Esophagus squamous epithelium (tissue), 4 donors: ENCODE results near the gene CDC42BPB.
A peak's percentile ranks its signal among the peaks of the same experiment; 100 is the strongest.

Source experiments
- POLR2A ChIP-seq, 4 donors: fragments of 450-650 bp; IDR thresholded peaks; one replicate each; pipeline ENCODE4 v1.6.1; 2017; ENCODE audit warnings: antibody characterized with exemption in 4 of 4, mild to moderate bottlenecking in 4 of 4, moderate library complexity in 3 of 4
- TF ChIP-seq, protein P1 (sequence below), 6 experiments: fragments of 450-650 bp in 4 of 6; fragments of 200-600 bp in 2 of 6; sonication (generic) in 2 of 6; IDR thresholded peaks; one replicate each; pipeline ENCODE4 v1.5.1; 2016 to 2019; ENCODE audit warnings: antibody characterized with exemption in 6 of 6, mild to moderate bottlenecking in 4 of 6, moderate library complexity in 4 of 6

DNA sequence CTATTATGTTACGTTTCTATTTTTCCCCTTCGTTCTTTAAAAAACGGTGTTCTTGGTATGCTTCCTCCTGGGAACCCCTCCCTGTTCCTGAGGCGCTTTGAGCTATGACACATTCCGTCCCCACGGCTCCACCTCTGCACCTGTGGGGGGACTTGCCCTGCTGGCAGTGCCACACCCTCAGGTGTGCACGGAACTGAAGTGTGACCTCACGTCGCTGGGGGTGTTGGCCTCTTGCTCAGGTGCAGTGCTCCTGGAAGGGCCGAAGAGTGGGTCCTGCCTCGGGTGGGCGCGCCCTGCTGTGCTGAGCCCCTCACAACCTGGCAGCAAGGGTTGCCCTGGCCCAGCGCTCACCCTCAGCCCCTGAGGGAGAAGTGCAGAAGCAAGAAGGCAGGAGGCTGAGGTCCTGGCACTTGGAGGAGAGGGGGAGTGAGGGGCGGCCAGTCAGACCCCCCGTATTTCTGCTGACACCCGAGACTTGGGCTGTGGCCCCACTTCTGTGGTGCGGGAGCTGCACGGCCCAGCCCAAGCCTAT, 129.9 kb downstream of the CDC42BPB start:
- TF ChIP-seq, protein P1, sequence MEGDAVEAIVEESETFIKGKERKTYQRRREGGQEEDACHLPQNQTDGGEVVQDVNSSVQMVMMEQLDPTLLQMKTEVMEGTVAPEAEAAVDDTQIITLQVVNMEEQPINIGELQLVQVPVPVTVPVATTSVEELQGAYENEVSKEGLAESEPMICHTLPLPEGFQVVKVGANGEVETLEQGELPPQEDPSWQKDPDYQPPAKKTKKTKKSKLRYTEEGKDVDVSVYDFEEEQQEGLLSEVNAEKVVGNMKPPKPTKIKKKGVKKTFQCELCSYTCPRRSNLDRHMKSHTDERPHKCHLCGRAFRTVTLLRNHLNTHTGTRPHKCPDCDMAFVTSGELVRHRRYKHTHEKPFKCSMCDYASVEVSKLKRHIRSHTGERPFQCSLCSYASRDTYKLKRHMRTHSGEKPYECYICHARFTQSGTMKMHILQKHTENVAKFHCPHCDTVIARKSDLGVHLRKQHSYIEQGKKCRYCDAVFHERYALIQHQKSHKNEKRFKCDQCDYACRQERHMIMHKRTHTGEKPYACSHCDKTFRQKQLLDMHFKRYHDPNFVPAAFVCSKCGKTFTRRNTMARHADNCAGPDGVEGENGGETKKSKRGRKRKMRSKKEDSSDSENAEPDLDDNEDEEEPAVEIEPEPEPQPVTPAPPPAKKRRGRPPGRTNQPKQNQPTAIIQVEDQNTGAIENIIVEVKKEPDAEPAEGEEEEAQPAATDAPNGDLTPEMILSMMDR (IDR thresholded peaks at IDR 0.05), result no peak
- TF ChIP-seq POLR2A (IDR thresholded peaks at IDR 0.05), result peak in 2 of 4 donors; percentile 53 to 63
